IPS-18a (cell line): ENCODE data around the gene SDK2.

Experiments
- H3K27ac ChIP-seq: one replicate; pipeline ENCODE4 v1.5.1; 2013; ENCODE audit warnings: low read length
- H3K27me3 ChIP-seq: one replicate; pipeline ENCODE4 v1.6.1; 2013; ENCODE audit warnings: mild to moderate bottlenecking, low read length; ENCODE audit not compliant: control insufficient read depth, insufficient read depth
- H3K36me3 ChIP-seq: one replicate; pipeline ENCODE4 v1.6.1; 2013; ENCODE audit warnings: low read depth, low read length; ENCODE audit not compliant: control insufficient read depth
- H3K4me1 ChIP-seq: one replicate; pipeline ENCODE4 v1.6.1; 2013; ENCODE audit warnings: low read depth, low read length; ENCODE audit not compliant: control insufficient read depth
- H3K4me3 ChIP-seq: one replicate; pipeline ENCODE4 v1.5.1; 2013; ENCODE audit warnings: low read length
- H3K9ac ChIP-seq: one replicate; pipeline ENCODE4 v1.6.1; 2013; ENCODE audit warnings: mild to moderate bottlenecking, low read length, moderate library complexity
- H3K9me3 ChIP-seq: one replicate; pipeline ENCODE4 v1.6.1; 2013; ENCODE audit warnings: low read depth, low read length; ENCODE audit not compliant: control insufficient read depth

Gene SDK2

GRCh38 chr17:73581379-73581778, 62.9 kb downstream of the SDK2 start:
- H3K27me3 ChIP-seq: no peaks in the 10 kb centered on the region
- no peak overlapping the region for H3K4me3 ChIP-seq
- no peak overlapping the region for H3K27ac ChIP-seq
- H3K9me3 ChIP-seq: no peaks in the 10 kb centered on the region
- H3K36me3 ChIP-seq: no peaks in the 10 kb centered on the region
- H3K9ac ChIP-seq: no peak overlapping the region
- peaks cover 6% of the 10 kb centered on the region for H3K4me1 ChIP-seq

GRCh38 chr17:73580073-73580710, 64.1 kb downstream of the SDK2 start:
- Histone ChIP-seq H3K9ac (no peak overlapping the region), H3K36me3 (no peaks in the 10 kb centered on the region), H3K27me3 (no peaks in the 10 kb centered on the region), H3K9me3 (no peaks in the 10 kb centered on the region), H3K4me1 (peaks cover 4% of the 10 kb centered on the region), H3K4me3 (no peak overlapping the region), H3K27ac (no peak overlapping the region)

GRCh38 chr17:73576556-73577098, 67.6 kb downstream of the SDK2 start:
- H3K36me3 ChIP-seq: no peaks in the 10 kb centered on the region
- no peaks in the 10 kb centered on the region for H3K27me3 ChIP-seq
- H3K27ac ChIP-seq: no peak overlapping the region
- H3K4me1 ChIP-seq: no peaks in the 10 kb centered on the region
- no peak overlapping the region for H3K4me3 ChIP-seq
- H3K9me3 ChIP-seq: no peaks in the 10 kb centered on the region
- H3K9ac ChIP-seq: no peak overlapping the region

- Histone ChIP-seq H3K36me3 (no peaks in the 10 kb centered on the region), H3K27me3 (no peaks in the 10 kb centered on the region), H3K9me3 (no peaks in the 10 kb centered on the region), H3K4me1 (no peaks in the 10 kb centered on the region), H3K4me3 (no peak overlapping the region), H3K27ac (no peak overlapping the region), H3K9ac (no peak overlapping the region)
Observed at GRCh38 chr17:73575470-73576221, 68.6 kb downstream of the SDK2 start.

- Histone ChIP-seq H3K27ac (no peak overlapping the region), H3K9ac (no peak overlapping the region), H3K27me3 (no peaks in the 10 kb centered on the region), H3K4me3 (no peak overlapping the region), H3K9me3 (no peaks in the 10 kb centered on the region), H3K36me3 (no peaks in the 10 kb centered on the region), H3K4me1 (peaks cover 30% of the 10 kb centered on the region)
Observed at GRCh38 chr17:73571511-73572130, 72.6 kb downstream of the SDK2 start.

- no peaks in the 10 kb centered on the region for H3K9me3 ChIP-seq
- no peak overlapping the region for H3K4me3 ChIP-seq
- no peaks in the 10 kb centered on the region for H3K36me3 ChIP-seq
- peaks cover 47% of the 10 kb centered on the region for H3K4me1 ChIP-seq
- H3K27me3 ChIP-seq: no peaks in the 10 kb centered on the region
- no peak overlapping the region for H3K9ac ChIP-seq
- H3K27ac ChIP-seq: no peak overlapping the region
Observed at GRCh38 chr17:73569762-73570319, 74.4 kb downstream of the SDK2 start.

GRCh38 chr17:73568934-73569333, 75.3 kb downstream of the SDK2 start:
- no peaks in the 10 kb centered on the region for H3K36me3 ChIP-seq
- H3K9me3 ChIP-seq: no peaks in the 10 kb centered on the region
- no peak overlapping the region for H3K27ac ChIP-seq
- H3K4me1 ChIP-seq: peaks cover 48% of the 10 kb centered on the region
- no peak overlapping the region for H3K4me3 ChIP-seq
- H3K9ac ChIP-seq: no peak overlapping the region
- no peaks in the 10 kb centered on the region for H3K27me3 ChIP-seq

- H3K9me3 ChIP-seq: no peaks in the 10 kb centered on the region
- H3K9ac ChIP-seq: peak overlapping the region; percentile 80
- peaks cover 48% of the 10 kb centered on the region for H3K4me1 ChIP-seq
- peak overlapping the region; percentile 26 for H3K4me3 ChIP-seq
- H3K27ac ChIP-seq: peak overlapping the region; percentile 98
- no peaks in the 10 kb centered on the region for H3K36me3 ChIP-seq
- H3K27me3 ChIP-seq: no peaks in the 10 kb centered on the region
Observed at GRCh38 chr17:73566905-73567782, 77.1 kb downstream of the SDK2 start.

- Histone ChIP-seq H3K9me3 (no peaks in the 10 kb centered on the region), H3K27me3 (no peaks in the 10 kb centered on the region), H3K4me3 (no peak overlapping the region), H3K36me3 (no peaks in the 10 kb centered on the region), H3K27ac (no peak overlapping the region), H3K9ac (no peak overlapping the region), H3K4me1 (peaks cover 45% of the 10 kb centered on the region)
Observed at GRCh38 chr17:73564843-73565242, 79.4 kb downstream of the SDK2 start.

GRCh38 chr17:73562896-73563295, 81.3 kb downstream of the SDK2 start:
- Histone ChIP-seq H3K9ac (no peak overlapping the region), H3K36me3 (no peaks in the 10 kb centered on the region), H3K4me3 (no peak overlapping the region), H3K4me1 (peaks cover 44% of the 10 kb centered on the region), H3K9me3 (no peaks in the 10 kb centered on the region), H3K27me3 (no peaks in the 10 kb centered on the region), H3K27ac (no peak overlapping the region)

- no peak overlapping the region for H3K27ac ChIP-seq
- H3K4me1 ChIP-seq: peaks cover 27% of the 10 kb centered on the region
- no peaks in the 10 kb centered on the region for H3K27me3 ChIP-seq
Observed at GRCh38 chr17:73561111-73561510, 83.1 kb downstream of the SDK2 start.

More at GRCh38 chr17:73561111-73561510, 83.1 kb downstream of the SDK2 start:
- Histone ChIP-seq H3K9ac (no peak overlapping the region), H3K4me3 (no peak overlapping the region), H3K9me3 (no peaks in the 10 kb centered on the region), H3K36me3 (no peaks in the 10 kb centered on the region)
